Measurements from ENCODE around the gene TSPAN11.

DNA sequence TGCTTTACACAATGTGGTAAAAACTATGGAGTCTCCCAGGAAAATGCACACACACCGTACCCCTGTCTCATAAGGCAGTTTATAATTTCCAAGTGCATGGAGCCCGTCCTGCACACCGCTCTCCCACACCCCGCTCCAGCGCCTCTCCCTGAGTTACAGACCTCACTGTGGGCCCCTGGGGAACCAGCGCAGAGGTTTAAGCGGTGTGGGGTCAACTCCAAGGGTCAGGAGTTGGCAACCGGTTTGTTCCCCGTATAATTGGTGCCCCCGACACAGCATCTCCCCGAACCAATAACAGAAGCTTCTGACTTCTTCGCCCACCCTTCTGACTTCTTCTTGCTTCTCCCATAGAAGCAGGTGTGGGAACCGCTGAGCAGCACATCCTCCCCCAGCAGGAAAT lies 88.7 kb downstream of the TSPAN11 start:
- TF ChIP-seq, protein P1, sequence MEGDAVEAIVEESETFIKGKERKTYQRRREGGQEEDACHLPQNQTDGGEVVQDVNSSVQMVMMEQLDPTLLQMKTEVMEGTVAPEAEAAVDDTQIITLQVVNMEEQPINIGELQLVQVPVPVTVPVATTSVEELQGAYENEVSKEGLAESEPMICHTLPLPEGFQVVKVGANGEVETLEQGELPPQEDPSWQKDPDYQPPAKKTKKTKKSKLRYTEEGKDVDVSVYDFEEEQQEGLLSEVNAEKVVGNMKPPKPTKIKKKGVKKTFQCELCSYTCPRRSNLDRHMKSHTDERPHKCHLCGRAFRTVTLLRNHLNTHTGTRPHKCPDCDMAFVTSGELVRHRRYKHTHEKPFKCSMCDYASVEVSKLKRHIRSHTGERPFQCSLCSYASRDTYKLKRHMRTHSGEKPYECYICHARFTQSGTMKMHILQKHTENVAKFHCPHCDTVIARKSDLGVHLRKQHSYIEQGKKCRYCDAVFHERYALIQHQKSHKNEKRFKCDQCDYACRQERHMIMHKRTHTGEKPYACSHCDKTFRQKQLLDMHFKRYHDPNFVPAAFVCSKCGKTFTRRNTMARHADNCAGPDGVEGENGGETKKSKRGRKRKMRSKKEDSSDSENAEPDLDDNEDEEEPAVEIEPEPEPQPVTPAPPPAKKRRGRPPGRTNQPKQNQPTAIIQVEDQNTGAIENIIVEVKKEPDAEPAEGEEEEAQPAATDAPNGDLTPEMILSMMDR (conservative IDR thresholded peaks at IDR 0.05; ENCODE audit: low read depth, low read length), result no peak
- no peak for TF ChIP-seq POLR2A (IDR thresholded peaks at IDR 0.05; ENCODE audit: low read depth, low read length)
- TF ChIP-seq SMC3 (IDR thresholded peaks at IDR 0.05; ENCODE audit: low read depth, low read length), result no peak
- TF ChIP-seq FOS (IDR thresholded peaks at IDR 0.05; ENCODE audit: low read depth, low read length), result no peak
- TF ChIP-seq USF2 (IDR thresholded peaks at IDR 0.05; ENCODE audit: low read depth, low read length), result no peak

Data from IMR-90 (cell line).